B cell (primary cell): Measurements from ENCODE around the gene CPSF6.

Experiments
- CTCF ChIP-seq: fragments of 200-600 bp; IDR thresholded peaks from one replicate; pipeline ENCODE4 v1.8.0; 2022; ENCODE audit warnings: antibody characterized with exemption, mild to moderate bottlenecking
- EZH2 ChIP-seq: IDR thresholded peaks from 2 replicates; pipeline ENCODE4 v1.6.1; 2012; ENCODE audit warnings: borderline replicate concordance, low read depth, mild to moderate bottlenecking, moderate library complexity, low read length; ENCODE audit not compliant: insufficient read depth, poor library complexity, severe bottlenecking

- TF ChIP-seq CTCF, result no peak
- TF ChIP-seq EZH2, result no peak
These were observed 1.2 kb downstream of the CPSF6 start for GRCh38 chr12:69240631-69240995.
